RKO (cell line): ENCODE data around the gene RABGAP1L.
"Not testable (repeated sequence)": the region's sequence is repeated elsewhere in the genome, so short reads cannot be mapped to it uniquely, and the experiment has no call there.

Experiments
- DNase-seq: peaks from one replicate; pipeline ENCODE4 v3.0.0-alpha.2; 2016; ENCODE audit warnings: low spot score

RABGAP1L gene

GRCh38 chr1:174153825-174154107 is 5.6 kb upstream of the RABGAP1L start:
- no peak for DNase-seq

- no peak for DNase-seq
Observed at GRCh38 chr1:174156437-174156836, 2.9 kb upstream of the RABGAP1L start.

GRCh38 chr1:174157157-174157806 is 2.0 kb upstream of the RABGAP1L start:
- DNase-seq = no peak

GRCh38 chr1:174158767-174159251 is 511 bp upstream of the RABGAP1L start:
- DNase-seq = no peak

GRCh38 chr1:174160109-174160473 is 771 bp downstream of the RABGAP1L start:
- DNase-seq = peak; percentile 75

GRCh38 chr1:174160603-174161002 is 1.3 kb downstream of the RABGAP1L start:
- DNase-seq = no peak

GRCh38 chr1:174161813-174162212 is 2.5 kb downstream of the RABGAP1L start:
- DNase-seq = no peak

- DNase-seq = no peak
Observed at GRCh38 chr1:174164826-174165225, 5.5 kb downstream of the RABGAP1L start.

- DNase-seq = no peak
Observed at GRCh38 chr1:174165471-174166137, 6.3 kb downstream of the RABGAP1L start.

- no peak for DNase-seq
Observed at GRCh38 chr1:174166530-174167264, 7.4 kb downstream of the RABGAP1L start.

- DNase-seq = no peak
Observed at GRCh38 chr1:174167265-174167803, 8.0 kb downstream of the RABGAP1L start.

GRCh38 chr1:174169342-174169741 is 10.0 kb downstream of the RABGAP1L start:
- DNase-seq = no peak

GRCh38 chr1:174171073-174171472 is 11.8 kb downstream of the RABGAP1L start:
- DNase-seq = no peak

GRCh38 chr1:174174461-174175329 is 15.4 kb downstream of the RABGAP1L start:
- DNase-seq = no peak

GRCh38 chr1:174178459-174178858 is 19.1 kb downstream of the RABGAP1L start:
- not testable (repeated sequence) for DNase-seq

- DNase-seq = no peak
Observed at GRCh38 chr1:174189428-174190062, 30.2 kb downstream of the RABGAP1L start.

- DNase-seq = no peak
Observed at GRCh38 chr1:174190691-174191199, 31.4 kb downstream of the RABGAP1L start.

- DNase-seq = no peak
Observed at GRCh38 chr1:174191349-174191862, 32.1 kb downstream of the RABGAP1L start.

- no peak for DNase-seq
Observed at GRCh38 chr1:174194461-174194860, 35.1 kb downstream of the RABGAP1L start.

GRCh38 chr1:174197088-174197487 is 37.8 kb downstream of the RABGAP1L start:
- DNase-seq = no peak

GRCh38 chr1:174197547-174197946 is 38.2 kb downstream of the RABGAP1L start:
- DNase-seq = no peak
